Left lung (tissue), 10 donors: ENCODE data around the gene NCBP3. TPM values are rescaled to one million over a fixed set of nuclear protein-coding genes. Genes with fewer than 3 reads are reported as not detected.

ENCODE experiments used
- ATAC-seq: fragments of 200-7000 bp; cut with Tn5 transposase; one replicate; pipeline ENCODE4 v1.9.1; 2020; ENCODE audit warnings: moderate library complexity
- DNase-seq, 4 donors: peaks; one replicate each; pipeline ENCODE4 v3.0.0-alpha.2; 2013 to 2020
- H3K27ac ChIP-seq, 2 donors: fragments of 200-600 bp; sonication (generic) in 1 of 2; one replicate each; pipeline versions ENCODE4 v1.5.0 to v1.8.0; 2020 to 2021
- H3K27me3 ChIP-seq, 2 donors: fragments of 200-600 bp; sonication (generic) in 1 of 2; one replicate each; pipeline versions ENCODE4 v1.5.0 to v1.8.0; 2020 to 2021
- H3K36me3 ChIP-seq, 2 donors: fragments of 200-600 bp; sonication (generic) in 1 of 2; one replicate each; pipeline versions ENCODE4 v1.5.0 to v1.8.0; 2020 to 2021
- H3K4me1 ChIP-seq, 2 donors: fragments of 200-600 bp; one replicate each; pipeline ENCODE4 v1.8.0; 2021
- H3K4me3 ChIP-seq, 2 donors: fragments of 200-600 bp; sonication (generic) in 1 of 2; one replicate each; pipeline versions ENCODE4 v1.5.0 to v1.8.0; 2020 to 2021; ENCODE audit warnings: mild to moderate bottlenecking in 1 of 2
- H3K9me3 ChIP-seq, 2 donors: fragments of 200-600 bp; sonication (generic) in 1 of 2; one replicate each; pipeline versions ENCODE4 v1.5.0 to v1.8.0; 2020 to 2021
- intact Hi-C, 2 donors: fragments of 100-400 bp; cut with DNase I; formaldehyde crosslinking; loops; one replicate each; pipeline versions ENCODE4 v1.11.2 to v1.14.2; 2022
- polyA plus RNA-seq, 6 donors: library from polyadenylated mRNA; unstranded; fragments of 120-200 nt; gene quantifications; one replicate each; pipeline ENCODE4 v1.2.1, GENCODE V29; 2013; ENCODE audit not compliant: insufficient read length in 6 of 6
- total RNA-seq, 2 donors: library from RNA; stranded (reverse); fragmentation: NEBNext Ultra II Directional; extraction: Animal tissue kit (Norgen Biotek cat#: 25700); gene quantifications; one replicate each; pipeline ENCODE4 v1.2.1, GENCODE V29; 2021
- TF ChIP-seq, protein P1 (sequence below), 2 donors: fragments of 200-600 bp; sonication (generic) in 1 of 2; IDR thresholded peaks; one replicate each; pipeline versions ENCODE4 v1.5.0 to v1.8.0; 2021; ENCODE audit warnings: antibody characterized with exemption in 2 of 2
- donor health status: DM: no; HTN: yes; CAD: no.
- donor health status: DM: no; HTN: no; CAD: no.

The NCBP3 gene
- total and polyA plus RNA-seq, 8 donors: 30.6 to 112 (median 104) TPM

DNA sequence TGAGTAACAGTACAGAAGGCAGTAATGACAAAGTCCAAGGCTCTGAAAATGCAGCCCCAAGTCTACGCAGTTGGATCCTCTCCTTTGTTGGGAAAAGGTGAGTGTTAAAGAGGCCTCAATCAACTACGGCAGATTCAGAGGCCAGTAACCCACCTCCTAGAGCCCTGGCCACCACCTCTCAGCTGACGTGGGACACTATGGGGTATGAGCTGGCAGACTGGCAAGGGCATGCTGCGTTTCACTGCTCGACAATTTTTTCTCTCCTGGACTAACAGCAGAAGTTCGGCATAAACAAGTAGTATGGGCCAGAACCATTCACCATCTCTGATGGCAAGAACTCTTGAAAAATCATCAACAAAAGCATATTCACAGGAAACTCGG is 17.2 kb downstream of the NCBP3 start:
- no peak overlapping the region for H3K27ac ChIP-seq

DNA sequence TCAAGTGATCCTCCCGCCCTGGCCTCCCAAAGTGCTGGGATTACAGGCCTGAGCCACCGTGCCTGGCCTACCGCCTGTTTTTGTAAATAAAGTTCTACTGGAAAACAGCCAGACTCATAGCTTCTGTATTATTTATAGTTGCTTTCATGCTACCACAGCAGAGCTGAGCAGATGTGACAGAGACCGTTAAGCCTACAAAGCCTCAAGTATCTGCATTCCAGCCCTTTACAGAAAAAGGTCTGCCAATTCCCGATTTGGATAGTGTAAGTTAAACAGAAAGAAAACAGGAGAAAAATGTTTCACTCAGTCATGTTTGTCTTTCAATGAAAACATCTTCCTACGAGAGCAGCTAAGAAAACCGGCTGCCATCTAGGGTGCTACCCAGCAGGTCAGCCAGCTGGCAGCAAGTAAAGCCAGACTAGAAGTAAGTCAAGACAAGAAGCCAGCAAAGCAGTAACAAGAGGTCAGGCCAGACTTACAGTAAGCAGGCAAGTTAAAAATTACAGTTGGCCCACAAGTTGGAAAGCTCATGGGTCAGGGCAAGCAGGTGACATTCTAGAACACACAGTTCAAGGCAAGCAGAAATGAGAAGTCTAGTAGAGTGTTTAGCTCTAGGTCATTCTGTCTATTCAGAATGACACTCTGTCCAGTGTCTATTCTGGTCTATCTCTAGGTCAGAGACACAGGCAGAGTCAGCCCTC is 17.7 kb downstream of the NCBP3 start:
- DNase-seq (peak in 1 of 4 donors; percentile 14), ATAC-seq (no peak)
- H3K27me3 ChIP-seq: no peaks in the 10 kb centered on the region
- peaks cover 0 to 75% of the 10 kb centered on the region in 2 donors for H3K36me3 ChIP-seq
- H3K9me3 ChIP-seq: no peaks in the 10 kb centered on the region
- TF ChIP-seq, protein P1, sequence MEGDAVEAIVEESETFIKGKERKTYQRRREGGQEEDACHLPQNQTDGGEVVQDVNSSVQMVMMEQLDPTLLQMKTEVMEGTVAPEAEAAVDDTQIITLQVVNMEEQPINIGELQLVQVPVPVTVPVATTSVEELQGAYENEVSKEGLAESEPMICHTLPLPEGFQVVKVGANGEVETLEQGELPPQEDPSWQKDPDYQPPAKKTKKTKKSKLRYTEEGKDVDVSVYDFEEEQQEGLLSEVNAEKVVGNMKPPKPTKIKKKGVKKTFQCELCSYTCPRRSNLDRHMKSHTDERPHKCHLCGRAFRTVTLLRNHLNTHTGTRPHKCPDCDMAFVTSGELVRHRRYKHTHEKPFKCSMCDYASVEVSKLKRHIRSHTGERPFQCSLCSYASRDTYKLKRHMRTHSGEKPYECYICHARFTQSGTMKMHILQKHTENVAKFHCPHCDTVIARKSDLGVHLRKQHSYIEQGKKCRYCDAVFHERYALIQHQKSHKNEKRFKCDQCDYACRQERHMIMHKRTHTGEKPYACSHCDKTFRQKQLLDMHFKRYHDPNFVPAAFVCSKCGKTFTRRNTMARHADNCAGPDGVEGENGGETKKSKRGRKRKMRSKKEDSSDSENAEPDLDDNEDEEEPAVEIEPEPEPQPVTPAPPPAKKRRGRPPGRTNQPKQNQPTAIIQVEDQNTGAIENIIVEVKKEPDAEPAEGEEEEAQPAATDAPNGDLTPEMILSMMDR (IDR thresholded peaks at IDR 0.05): no peak
- no peak overlapping the region for H3K4me3 ChIP-seq
- intact Hi-C loops: no loop called here
- H3K27ac ChIP-seq: no peak overlapping the region
- no peaks in the 10 kb centered on the region for H3K4me1 ChIP-seq

More for the DNA sequence above, 17.2 kb downstream of the NCBP3 start:
- TF ChIP-seq, protein P1 (IDR thresholded peaks at IDR 0.05): no peak
- H3K4me3 ChIP-seq: no peak overlapping the region
- no peaks in the 10 kb centered on the region for H3K27me3 ChIP-seq
- H3K36me3 ChIP-seq: peaks cover 0 to 75% of the 10 kb centered on the region in 2 donors
- no peaks in the 10 kb centered on the region for H3K4me1 ChIP-seq
- intact Hi-C loops: no loop called here
- DNase-seq (no peak), ATAC-seq (no peak)
- no peaks in the 10 kb centered on the region for H3K9me3 ChIP-seq

DNA sequence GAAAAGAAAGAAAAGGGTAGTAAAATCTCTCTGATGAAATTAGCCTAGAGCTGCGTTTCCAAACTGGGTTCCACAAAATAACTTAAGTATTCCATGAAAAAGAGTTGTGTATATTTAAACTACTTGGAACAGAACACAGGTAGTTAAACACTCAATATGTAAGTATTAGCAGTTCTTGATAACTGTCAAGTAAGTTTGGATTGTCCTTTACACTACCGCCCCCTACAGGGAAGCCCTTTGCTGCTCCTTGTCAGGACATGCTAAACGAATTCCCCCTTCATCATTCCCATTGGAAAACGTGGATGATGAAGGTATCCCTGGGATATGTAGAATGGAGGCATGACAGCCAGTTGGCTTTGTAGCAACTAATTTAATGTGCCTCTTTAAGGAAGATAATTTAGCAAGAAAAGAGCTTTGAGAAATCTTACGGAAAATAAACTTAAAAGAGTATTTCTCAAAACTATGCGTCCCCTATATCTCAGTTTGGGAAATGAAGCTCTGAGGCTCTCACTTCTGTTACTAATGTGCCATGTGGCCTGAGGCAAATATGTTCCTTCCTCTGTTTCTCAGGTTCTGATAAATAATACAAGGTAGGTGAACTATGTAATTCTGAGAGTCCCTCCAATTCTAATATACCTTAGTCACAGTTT is 18.8 kb downstream of the NCBP3 start:
- DNase-seq (peak in 3 of 4 donors; percentile 18 to 58 (median 52)), ATAC-seq (peak; percentile 92)
- no peak overlapping the region for H3K27ac ChIP-seq
- H3K9me3 ChIP-seq: no peaks in the 10 kb centered on the region
- H3K4me1 ChIP-seq: no peaks in the 10 kb centered on the region
- H3K36me3 ChIP-seq: peaks cover 0 to 77% of the 10 kb centered on the region in 2 donors
- TF ChIP-seq, protein P1 (IDR thresholded peaks at IDR 0.05): peak; percentile 58 to 64
- no peak overlapping the region for H3K4me3 ChIP-seq
- intact Hi-C loops: no loop called here
- no peaks in the 10 kb centered on the region for H3K27me3 ChIP-seq

DNA sequence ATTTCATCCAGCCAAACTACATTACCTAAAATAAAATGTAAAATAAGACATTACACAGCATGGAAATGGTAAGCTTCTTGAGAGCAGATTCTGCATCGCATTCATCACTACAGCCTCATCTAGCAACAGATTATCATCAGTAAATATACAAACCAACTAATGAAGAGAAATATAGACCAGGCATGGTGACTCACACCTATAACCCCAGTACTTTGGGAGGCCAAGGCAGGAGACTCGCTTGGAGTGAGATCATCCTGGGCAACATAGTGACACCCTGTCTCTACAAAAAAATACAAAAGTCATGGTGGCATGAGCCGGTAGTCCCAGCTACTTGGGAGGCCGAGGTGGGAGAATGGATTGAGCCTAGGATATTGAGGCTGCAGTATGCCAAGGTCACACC is 19.9 kb downstream of the NCBP3 start:
- no peaks in the 10 kb centered on the region for H3K4me1 ChIP-seq
- TF ChIP-seq, protein P1 (IDR thresholded peaks at IDR 0.05): no peak
- ATAC-seq (no peak), DNase-seq (no peak)
- H3K27ac ChIP-seq: no peak overlapping the region
- H3K9me3 ChIP-seq: no peaks in the 10 kb centered on the region
- no peak overlapping the region for H3K4me3 ChIP-seq
- H3K27me3 ChIP-seq: no peaks in the 10 kb centered on the region
- H3K36me3 ChIP-seq: peaks cover 0 to 88% of the 10 kb centered on the region in 2 donors
- intact Hi-C loops: no loop called here

DNA sequence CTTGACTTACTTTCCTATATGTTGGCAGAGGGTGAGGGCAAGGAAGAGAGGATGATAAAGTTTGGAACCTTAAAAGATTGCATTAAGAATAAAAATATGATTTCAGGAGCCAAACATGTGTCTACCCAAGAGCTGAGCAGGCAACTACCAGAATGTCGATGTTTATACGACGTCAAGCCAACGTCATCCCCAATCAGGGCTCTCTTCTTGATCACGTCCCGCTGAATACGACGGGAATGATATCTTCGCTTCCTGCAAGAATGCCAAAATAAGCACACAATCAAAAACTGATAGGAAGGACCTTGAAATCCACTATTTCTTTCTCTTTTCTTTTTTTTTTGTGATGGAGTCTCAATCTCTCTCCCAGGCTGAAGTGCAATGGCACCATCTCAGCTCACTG is 24.9 kb downstream of the NCBP3 start:
- Histone ChIP-seq H3K4me1 (no peaks in the 10 kb centered on the region), H3K4me3 (no peak overlapping the region), H3K27me3 (no peaks in the 10 kb centered on the region), H3K9me3 (no peaks in the 10 kb centered on the region), H3K36me3 (peaks cover 0 to 99% of the 10 kb centered on the region in 2 donors), H3K27ac (no peak overlapping the region)
- ATAC-seq: no peak
- no peak for DNase-seq
- TF ChIP-seq, protein P1 (IDR thresholded peaks at IDR 0.05): no peak
- intact Hi-C loops: no loop called here
